Astrocyte (in vitro differentiated cells and primary cell): ENCODE measurements around the gene SFSWAP. TPM values are rescaled to one million over a fixed set of nuclear protein-coding genes. Genes with fewer than 3 reads are reported as not detected.
"Not testable (repeated sequence)": the region's sequence is repeated elsewhere in the genome, so short reads cannot be mapped to it uniquely, and the experiment has no call there.

ENCODE experiments used
- DNase-seq: peaks from one replicate; pipeline ENCODE4 v3.0.0-alpha.2; 2010; ENCODE audit warnings: low read depth
- FAIRE-seq: peaks from 2 replicates; lab custom pipeline; 2011; peaks lifted over from hg19 to GRCh38; lab: Jason Lieb, UNC
- H2AFZ ChIP-seq: 2 replicates; pipeline ENCODE4 v1.6.0; 2012; ENCODE audit warnings: low read depth, low read length, inconsistent platforms
- H3K27ac ChIP-seq: 2 replicates; pipeline ENCODE4 v1.5.1; 2011; ENCODE audit warnings: low read depth, low read length, inconsistent platforms
- H3K27me3 ChIP-seq: 2 replicates; pipeline ENCODE4 v1.6.0; 2011; ENCODE audit warnings: low read length, inconsistent platforms; ENCODE audit not compliant: insufficient read depth
- H3K36me3 ChIP-seq: 2 replicates; pipeline ENCODE4 v1.5.1; 2011; ENCODE audit warnings: low read length, inconsistent platforms; ENCODE audit not compliant: insufficient read depth
- H3K4me1 ChIP-seq: 2 replicates; pipeline ENCODE4 v1.5.1; 2011; ENCODE audit warnings: low read length, inconsistent platforms; ENCODE audit not compliant: insufficient read depth
- H3K4me2 ChIP-seq: 2 replicates; pipeline ENCODE4 v1.6.0; 2012; ENCODE audit warnings: low read length, inconsistent platforms
- H3K4me3 ChIP-seq: 2 replicates; pipeline ENCODE4 v1.5.1; 2011; ENCODE audit warnings: low read depth, mild to moderate bottlenecking, low read length, inconsistent platforms; ENCODE audit not compliant: insufficient read depth
- H3K79me2 ChIP-seq: 2 replicates; pipeline ENCODE4 v1.6.0; 2012; ENCODE audit warnings: mild to moderate bottlenecking, low read length, inconsistent platforms; ENCODE audit not compliant: insufficient read depth
- H3K9ac ChIP-seq: 2 replicates; pipeline ENCODE4 v1.6.0; 2012; ENCODE audit warnings: mild to moderate bottlenecking, low read length, inconsistent platforms
- H3K9me3 ChIP-seq: 2 replicates; pipeline ENCODE4 v1.5.1; 2012; ENCODE audit warnings: low read depth, mild to moderate bottlenecking, low read length, inconsistent platforms; ENCODE audit not compliant: insufficient read depth
- H4K20me1 ChIP-seq: 2 replicates; pipeline ENCODE4 v1.6.0; 2012; ENCODE audit warnings: low read length, inconsistent platforms; ENCODE audit not compliant: insufficient read depth
- H3K27ac Mint-ChIP-seq: one replicate; pipeline ENCODE4 v1.8.0; 2021; ENCODE audit warnings: mild to moderate bottlenecking, mixed read lengths; ENCODE audit not compliant: unreplicated experiment
- H3K27me3 Mint-ChIP-seq: one replicate; pipeline ENCODE4 v1.8.0; 2021; ENCODE audit warnings: low read depth, mixed read lengths; ENCODE audit not compliant: unreplicated experiment
- H3K36me3 Mint-ChIP-seq: one replicate; pipeline ENCODE4 v1.8.0; 2021; ENCODE audit warnings: low read depth, mixed read lengths; ENCODE audit not compliant: unreplicated experiment
- H3K4me1 Mint-ChIP-seq: one replicate; pipeline ENCODE4 v1.8.0; 2021; ENCODE audit warnings: low read depth, mixed read lengths; ENCODE audit not compliant: unreplicated experiment
- H3K4me3 Mint-ChIP-seq: one replicate; pipeline ENCODE4 v1.8.0; 2021; ENCODE audit warnings: mild to moderate bottlenecking, moderate library complexity, mixed read lengths; ENCODE audit not compliant: unreplicated experiment
- H3K9me3 Mint-ChIP-seq: one replicate; pipeline ENCODE4 v1.8.0; 2021; ENCODE audit warnings: mild to moderate bottlenecking, mixed read lengths; ENCODE audit not compliant: unreplicated experiment
- CTCF ChIP-seq: IDR thresholded peaks from 2 replicates; pipeline ENCODE4 v1.5.1; 2011; ENCODE audit warnings: low read depth, mild to moderate bottlenecking, inconsistent platforms, low read length, moderate library complexity; ENCODE audit not compliant: insufficient read depth
- EZH2 ChIP-seq: IDR thresholded peaks from 2 replicates; pipeline ENCODE4 v1.6.1; 2012; ENCODE audit warnings: mild to moderate bottlenecking, low read length, inconsistent platforms; ENCODE audit not compliant: insufficient read depth
- total RNA-seq: library from RNA; stranded (reverse); gene quantifications from 2 replicates; pipeline ENCODE4 v1.2.1, GENCODE V29; 2021

The SFSWAP gene
- total RNA-seq, 1 donor from 2014 or later, result 35.7 TPM

- no peak overlapping the region for H3K4me3 ChIP-seq
- TF ChIP-seq EZH2 (no peak), CTCF (no peak)
- Mint-ChIP-seq H3K4me3 (no peak overlapping the region), H3K4me1 (no peaks in the 10 kb centered on the region), H3K27me3 (peaks cover 31% of the 10 kb centered on the region), H3K9me3 (no peaks in the 10 kb centered on the region), H3K27ac (no peak overlapping the region), H3K36me3 (peaks cover 1% of the 10 kb centered on the region)
- H3K4me2 ChIP-seq, result no peak overlapping the region
- H3K9me3 ChIP-seq, result no peaks in the 10 kb centered on the region
- H2AFZ ChIP-seq, result no peak overlapping the region
- H3K36me3 ChIP-seq, result no peaks in the 10 kb centered on the region
- H3K9ac ChIP-seq, result no peak overlapping the region
- no peaks in the 10 kb centered on the region for H4K20me1 ChIP-seq
- no peak overlapping the region for H3K27ac ChIP-seq
- H3K27me3 ChIP-seq, result no peaks in the 10 kb centered on the region
- H3K4me1 ChIP-seq, result no peaks in the 10 kb centered on the region
- DNase-seq, result no peak
- no peak for FAIRE-seq
- H3K79me2 ChIP-seq, result no peaks in the 10 kb centered on the region
Observed at GRCh38 chr12:131677699-131678098, 33.2 kb upstream of the SFSWAP start.

- not testable (repeated sequence) for H3K4me1 ChIP-seq, H3K4me1 Mint-ChIP-seq, H3K4me3 ChIP-seq, H3K27me3 ChIP-seq, H3K4me3 Mint-ChIP-seq, DNase-seq, H4K20me1 ChIP-seq, H3K4me2 ChIP-seq, H3K36me3 Mint-ChIP-seq, H3K9ac ChIP-seq, H3K27ac ChIP-seq, H3K9me3 Mint-ChIP-seq, H3K27ac Mint-ChIP-seq, H2AFZ ChIP-seq, H3K9me3 ChIP-seq, H3K79me2 ChIP-seq, FAIRE-seq, H3K36me3 ChIP-seq
- H3K27me3 Mint-ChIP-seq, result peaks cover 32% of the 10 kb centered on the region
Observed at GRCh38 chr12:131678389-131679181, 32.3 kb upstream of the SFSWAP start.

GRCh38 chr12:131679186-131679585 lies 31.7 kb upstream of the SFSWAP start:
- not testable (repeated sequence) for H3K36me3 Mint-ChIP-seq, H3K9me3 Mint-ChIP-seq, H3K36me3 ChIP-seq, H3K27me3 ChIP-seq, H3K4me1 Mint-ChIP-seq, H3K4me1 ChIP-seq, H3K4me3 ChIP-seq, FAIRE-seq, H2AFZ ChIP-seq, H3K4me3 Mint-ChIP-seq, H3K9ac ChIP-seq, H3K27ac Mint-ChIP-seq, H3K4me2 ChIP-seq, H3K27ac ChIP-seq, DNase-seq, H4K20me1 ChIP-seq, H3K9me3 ChIP-seq, H3K79me2 ChIP-seq
- peaks cover 32% of the 10 kb centered on the region for H3K27me3 Mint-ChIP-seq

- FAIRE-seq, H3K9me3 ChIP-seq, H3K4me3 Mint-ChIP-seq, H4K20me1 ChIP-seq, H3K9me3 Mint-ChIP-seq, H3K79me2 ChIP-seq, H3K27ac ChIP-seq, H2AFZ ChIP-seq, H3K9ac ChIP-seq, H3K4me1 Mint-ChIP-seq, H3K27ac Mint-ChIP-seq, H3K4me1 ChIP-seq, DNase-seq, H3K36me3 Mint-ChIP-seq, H3K4me2 ChIP-seq, H3K27me3 ChIP-seq, H3K4me3 ChIP-seq, H3K36me3 ChIP-seq: not testable (repeated sequence)
- peaks cover 30% of the 10 kb centered on the region for H3K27me3 Mint-ChIP-seq
Observed at GRCh38 chr12:131679816-131680215, 31.1 kb upstream of the SFSWAP start.

GRCh38 chr12:131680392-131681256 lies 30.3 kb upstream of the SFSWAP start:
- H3K9me3 ChIP-seq, H3K27ac Mint-ChIP-seq, H3K9me3 Mint-ChIP-seq, H3K27me3 ChIP-seq, H3K9ac ChIP-seq, H2AFZ ChIP-seq, DNase-seq, H3K4me1 Mint-ChIP-seq, H3K4me2 ChIP-seq, FAIRE-seq, H3K79me2 ChIP-seq, H3K4me3 Mint-ChIP-seq, H3K4me3 ChIP-seq, H4K20me1 ChIP-seq, H3K36me3 Mint-ChIP-seq, H3K27ac ChIP-seq, H3K4me1 ChIP-seq, H3K36me3 ChIP-seq: not testable (repeated sequence)
- H3K27me3 Mint-ChIP-seq, result peaks cover 26% of the 10 kb centered on the region
